Activated naive CD8-positive, alpha-beta T cell (primary cell): Measurements from ENCODE around the gene WDR83.
"Not testable (repeated sequence)": the region's sequence is repeated elsewhere in the genome, so short reads cannot be mapped to it uniquely, and the experiment has no call there.

ENCODE experiments used
- H3K27ac Mint-ChIP-seq: one replicate; pipeline ENCODE4 v1.8.0; 2021; ENCODE audit warnings: mixed read lengths
- H3K27me3 Mint-ChIP-seq: one replicate; pipeline ENCODE4 v1.8.0; 2021; ENCODE audit warnings: mixed read lengths
- H3K36me3 Mint-ChIP-seq: one replicate; pipeline ENCODE4 v1.8.0; 2021; ENCODE audit warnings: mixed read lengths
- H3K4me1 Mint-ChIP-seq: one replicate; pipeline ENCODE4 v1.8.0; 2021; ENCODE audit warnings: low read depth, mixed read lengths
- H3K4me3 Mint-ChIP-seq: one replicate; pipeline ENCODE4 v1.8.0; 2021; ENCODE audit warnings: mild to moderate bottlenecking, mixed read lengths
- H3K9me3 Mint-ChIP-seq: one replicate; pipeline ENCODE4 v1.8.0; 2021; ENCODE audit warnings: low read depth, mixed read lengths

WDR83 gene

GRCh38 chr19:12668932-12669269 lies 2.3 kb downstream of the WDR83 start:
- Mint-ChIP-seq H3K27ac (peak overlapping the region; percentile 100), H3K4me3 (peak overlapping the region; percentile 97), H3K36me3 (peaks cover 2% of the 10 kb centered on the region), H3K27me3 (no peaks in the 10 kb centered on the region), H3K9me3 (no peaks in the 10 kb centered on the region), H3K4me1 (peaks cover 48% of the 10 kb centered on the region)

GRCh38 chr19:12669270-12670158 lies 2.9 kb downstream of the WDR83 start:
- H3K9me3 Mint-ChIP-seq, result no peaks in the 10 kb centered on the region
- peak overlapping the region; percentile 100 for H3K27ac Mint-ChIP-seq
- H3K36me3 Mint-ChIP-seq, result peaks cover 2% of the 10 kb centered on the region
- peaks cover 48% of the 10 kb centered on the region for H3K4me1 Mint-ChIP-seq
- no peaks in the 10 kb centered on the region for H3K27me3 Mint-ChIP-seq
- H3K4me3 Mint-ChIP-seq, result peak overlapping the region; percentile 97

DNA sequence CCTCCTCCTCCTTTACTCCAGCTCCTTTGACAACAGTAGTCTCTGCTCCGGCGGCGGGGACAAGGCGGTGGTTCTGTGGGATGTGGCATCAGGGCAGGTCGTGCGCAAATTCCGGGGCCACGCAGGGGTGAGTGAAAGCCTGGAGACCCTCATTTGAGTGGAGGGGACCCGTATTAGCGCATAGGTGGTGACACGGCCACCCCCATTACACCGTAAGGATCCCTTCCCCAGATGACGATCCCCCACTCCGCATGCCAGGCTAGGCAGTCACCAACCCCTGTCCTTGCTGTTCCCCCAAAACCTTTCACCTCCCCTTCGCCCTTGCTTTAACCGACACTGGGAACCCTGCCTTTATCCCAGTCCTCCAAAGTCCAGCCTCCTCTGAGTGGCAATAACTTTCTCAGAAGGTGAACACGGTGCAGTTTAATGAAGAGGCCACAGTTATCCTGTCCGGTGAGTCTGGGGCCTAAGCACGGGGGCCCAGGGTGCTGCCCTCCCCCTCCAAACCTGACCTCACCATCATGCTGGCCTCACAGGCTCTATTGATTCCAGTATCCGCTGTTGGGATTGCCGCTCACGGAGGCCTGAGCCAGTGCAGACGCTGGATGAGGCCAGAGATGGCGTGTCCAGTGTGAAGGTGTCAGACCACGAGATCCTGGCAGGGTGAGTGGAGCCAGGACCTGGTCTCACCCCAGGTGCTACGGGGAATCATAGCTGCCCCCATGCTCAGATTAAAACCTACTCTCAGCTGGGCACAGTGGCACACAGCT lies 3.7 kb downstream of the WDR83 start:
- H3K4me1 Mint-ChIP-seq, result peaks cover 40% of the 10 kb centered on the region
- H3K36me3 Mint-ChIP-seq, result peaks cover 2% of the 10 kb centered on the region

GRCh38 chr19:12672744-12673143 lies 6.1 kb downstream of the WDR83 start:
- Mint-ChIP-seq H3K4me1 (peaks cover 36% of the 10 kb centered on the region), H3K27ac (no peak overlapping the region), H3K4me3 (no peak overlapping the region), H3K36me3 (peaks cover 4% of the 10 kb centered on the region), H3K27me3 (no peaks in the 10 kb centered on the region), H3K9me3 (no peaks in the 10 kb centered on the region)

More for the DNA sequence above, 3.7 kb downstream of the WDR83 start:
- Mint-ChIP-seq H3K4me3 (peak overlapping the region; percentile 97), H3K9me3 (no peaks in the 10 kb centered on the region), H3K27me3 (no peaks in the 10 kb centered on the region), H3K27ac (peak overlapping the region; percentile 100)

- Mint-ChIP-seq H3K27ac (no peak overlapping the region), H3K4me1 (peaks cover 28% of the 10 kb centered on the region), H3K4me3 (no peak overlapping the region), H3K9me3 (no peaks in the 10 kb centered on the region), H3K36me3 (peaks cover 4% of the 10 kb centered on the region), H3K27me3 (no peaks in the 10 kb centered on the region)
Observed at GRCh38 chr19:12675399-12675798, 8.8 kb downstream of the WDR83 start.

GRCh38 chr19:12675940-12676339 lies 9.3 kb downstream of the WDR83 start:
- peaks cover 28% of the 10 kb centered on the region for H3K4me1 Mint-ChIP-seq
- no peak overlapping the region for H3K4me3 Mint-ChIP-seq
- no peak overlapping the region for H3K27ac Mint-ChIP-seq
- H3K9me3 Mint-ChIP-seq, result no peaks in the 10 kb centered on the region
- no peaks in the 10 kb centered on the region for H3K27me3 Mint-ChIP-seq
- H3K36me3 Mint-ChIP-seq, result peaks cover 5% of the 10 kb centered on the region

GRCh38 chr19:12676384-12676792 lies 9.8 kb downstream of the WDR83 start:
- H3K4me3 Mint-ChIP-seq, result no peak overlapping the region
- H3K4me1 Mint-ChIP-seq, result peaks cover 32% of the 10 kb centered on the region
- H3K27ac Mint-ChIP-seq, result peak overlapping the region; percentile 23
- H3K27me3 Mint-ChIP-seq, result no peaks in the 10 kb centered on the region
- no peaks in the 10 kb centered on the region for H3K9me3 Mint-ChIP-seq
- peaks cover 8% of the 10 kb centered on the region for H3K36me3 Mint-ChIP-seq

GRCh38 chr19:12676928-12677327 lies 10.3 kb downstream of the WDR83 start:
- H3K4me3 Mint-ChIP-seq, result no peak overlapping the region
- H3K27me3 Mint-ChIP-seq, result no peaks in the 10 kb centered on the region
- H3K36me3 Mint-ChIP-seq, result peaks cover 7% of the 10 kb centered on the region

GRCh38 chr19:12678039-12678438 lies 11.4 kb downstream of the WDR83 start:
- H3K9me3 Mint-ChIP-seq, H3K4me3 Mint-ChIP-seq, H3K27me3 Mint-ChIP-seq, H3K27ac Mint-ChIP-seq, H3K36me3 Mint-ChIP-seq: not testable (repeated sequence)
- peaks cover 28% of the 10 kb centered on the region for H3K4me1 Mint-ChIP-seq

More at GRCh38 chr19:12676928-12677327, 10.3 kb downstream of the WDR83 start:
- Mint-ChIP-seq H3K27ac (peak overlapping the region; percentile 41), H3K9me3 (no peaks in the 10 kb centered on the region), H3K4me1 (peaks cover 30% of the 10 kb centered on the region)

DNA sequence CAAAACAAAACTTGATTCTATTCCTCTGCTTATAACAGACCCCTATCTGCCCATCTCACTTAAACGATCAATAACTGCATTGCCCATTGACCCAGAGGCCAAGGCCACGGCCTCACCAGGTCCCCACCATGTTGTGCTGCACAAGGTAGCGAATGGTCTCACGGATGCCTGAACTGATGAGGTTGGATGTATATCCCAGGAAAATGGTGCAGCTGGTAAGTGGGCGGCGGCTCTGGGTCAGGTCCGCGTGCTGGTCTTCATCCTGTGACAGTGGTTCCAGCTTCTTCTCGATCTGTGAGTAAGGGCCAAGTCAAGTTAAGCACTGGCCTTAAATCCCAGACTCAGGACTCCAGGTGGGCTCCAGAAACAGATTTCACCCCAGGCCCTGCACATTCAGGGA lies 13.4 kb downstream of the WDR83 start:
- Mint-ChIP-seq H3K36me3 (peaks cover 5% of the 10 kb centered on the region), H3K27me3 (no peaks in the 10 kb centered on the region), H3K27ac (no peak overlapping the region), H3K4me3 (peak overlapping the region; percentile 93), H3K9me3 (no peaks in the 10 kb centered on the region), H3K4me1 (peaks cover 27% of the 10 kb centered on the region)

GRCh38 chr19:12681074-12681987 lies 14.7 kb downstream of the WDR83 start, which contains the start of gene DHPS:
Gene DHPS (minus strand): TSS chr19:12681880. CDS start chr19:12681766, 114 bp downstream.
- H3K27me3 Mint-ChIP-seq, result no peaks in the 10 kb centered on the region
- H3K9me3 Mint-ChIP-seq, result no peaks in the 10 kb centered on the region
- peaks cover 5% of the 10 kb centered on the region for H3K36me3 Mint-ChIP-seq
- peak within 1 kb of the TSS; percentile 90 for H3K27ac Mint-ChIP-seq
- H3K4me1 Mint-ChIP-seq, result peaks cover 25% of the 10 kb centered on the region
- H3K4me3 Mint-ChIP-seq, result peak within 1 kb of the TSS; percentile 93

- peaks cover 3% of the 10 kb centered on the region for H3K36me3 Mint-ChIP-seq
- no peak overlapping the region for H3K4me3 Mint-ChIP-seq
- no peaks in the 10 kb centered on the region for H3K9me3 Mint-ChIP-seq
- H3K27me3 Mint-ChIP-seq, result no peaks in the 10 kb centered on the region
- no peak overlapping the region for H3K27ac Mint-ChIP-seq
- H3K4me1 Mint-ChIP-seq, result peaks cover 5% of the 10 kb centered on the region
Observed at GRCh38 chr19:12685831-12686230, 19.2 kb downstream of the WDR83 start.

- no peaks in the 10 kb centered on the region for H3K4me1 Mint-ChIP-seq
- H3K27ac Mint-ChIP-seq, result no peak within 1 kb of the TSS
- no peaks in the 10 kb centered on the region for H3K36me3 Mint-ChIP-seq
- no peaks in the 10 kb centered on the region for H3K27me3 Mint-ChIP-seq
- H3K4me3 Mint-ChIP-seq, result no peak within 1 kb of the TSS
- no peaks in the 10 kb centered on the region for H3K9me3 Mint-ChIP-seq
Observed at GRCh38 chr19:12687496-12688196, 21.0 kb downstream of the WDR83 start, which contains the start of gene GNG14. Gene GNG14 (plus strand): TSS chr19:12687998. CDS start chr19:12688049, 51 bp downstream.

DNA sequence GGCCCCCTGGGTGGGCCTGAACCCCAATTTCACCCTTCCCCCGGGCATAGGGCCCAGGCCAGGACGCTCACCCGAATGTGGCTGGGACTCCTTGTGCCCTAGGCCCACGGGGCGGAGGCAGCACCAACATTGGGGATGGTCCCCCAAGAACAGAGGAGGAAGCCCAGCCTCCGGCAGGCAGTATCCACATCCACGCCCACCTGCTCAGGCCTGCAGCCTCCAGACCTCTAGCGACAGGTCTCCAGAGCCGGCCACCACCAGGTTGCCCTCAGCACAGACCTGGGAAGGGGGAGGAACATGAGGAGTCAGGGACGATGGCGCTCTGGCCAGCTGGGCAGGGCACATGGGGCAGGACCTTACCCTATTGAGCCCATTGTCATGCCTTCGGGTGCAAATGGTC lies 22.4 kb downstream of the WDR83 start:
- Mint-ChIP-seq H3K27ac (no peak overlapping the region), H3K9me3 (no peaks in the 10 kb centered on the region), H3K27me3 (no peaks in the 10 kb centered on the region), H3K4me1 (no peaks in the 10 kb centered on the region), H3K4me3 (no peak overlapping the region), H3K36me3 (no peaks in the 10 kb centered on the region)
